IMR-90 (cell line): ENCODE results near the gene KIFBP. TPM values are rescaled to one million over a fixed set of nuclear protein-coding genes. Genes with fewer than 3 reads are reported as not detected.

Experiments used
- ATAC-seq: fragments of 200-7000 bp; cut with Tn5 transposase; 2 replicates; pipeline ENCODE4 v1.9.1; 2020; ENCODE audit warnings: low read depth, mild to moderate bottlenecking, moderate library complexity
- BruUV-seq: library from RNA; stranded (reverse); fragments of 400-500 nt; replicated peaks from 2 replicates; lab custom pipeline; 2021; lab: Mats Ljungman, UMichigan
- CTCF ChIA-PET: fragments of 300-600 bp; formaldehyde crosslinking; extraction: SDS; loops from one replicate; lab custom pipeline; 2021; ENCODE audit warnings: antibody characterized with exemption; lab: Yijun Ruan, JAX
- POLR2A ChIA-PET: fragments of 300-600 bp; sonication (Branson Sonifier 250); formaldehyde crosslinking; loops from one replicate; lab custom pipeline; 2022; ENCODE audit warnings: antibody characterized with exemption; ENCODE audit not compliant: unreplicated experiment; lab: Charles Lee
- DNase-seq: peaks from one replicate; pipeline ENCODE4 v3.0.0; 2013
- H2AFZ ChIP-seq: replicated peaks from 2 replicates; pipeline ENCODE3; 2013; ENCODE audit warnings: low read length, mild to moderate bottlenecking; ENCODE audit not compliant: poor library complexity
- H2AK5ac ChIP-seq: 2 replicates; pipeline ENCODE4 v1.6.1; 2013; ENCODE audit warnings: low read depth, low read length, inconsistent platforms
- H2AK9ac ChIP-seq: replicated peaks from 2 replicates; pipeline ENCODE3; 2013; ENCODE audit warnings: mild to moderate bottlenecking, low read depth, low read length, moderate library complexity; ENCODE audit not compliant: poor library complexity
- H2BK120ac ChIP-seq: 2 replicates; pipeline ENCODE4 v1.6.1; 2013; ENCODE audit warnings: low read depth, low read length, inconsistent platforms
- H2BK15ac ChIP-seq: 3 replicates; pipeline ENCODE4 v1.6.1; 2013; ENCODE audit warnings: low read depth, low read length, inconsistent platforms
- H2BK20ac ChIP-seq: 2 replicates; pipeline ENCODE4 v1.6.1; 2013; ENCODE audit warnings: low read depth, mild to moderate bottlenecking, inconsistent platforms, low read length, moderate library complexity
- H2BK5ac ChIP-seq: 2 replicates; pipeline ENCODE4 v1.6.1; 2013; ENCODE audit warnings: mild to moderate bottlenecking, low read depth, low read length, inconsistent platforms; ENCODE audit not compliant: poor library complexity, severe bottlenecking
- H3K14ac ChIP-seq: replicated peaks from 2 replicates; pipeline ENCODE4 v1.6.1; 2013; ENCODE audit warnings: low read depth, low read length, inconsistent platforms
- H3K18ac ChIP-seq: 2 replicates; pipeline ENCODE4 v1.6.1; 2013; ENCODE audit warnings: low read depth, low read length, control low read depth
- H3K23ac ChIP-seq: 2 replicates; pipeline ENCODE4 v1.6.1; 2013; ENCODE audit warnings: low read depth, low read length, inconsistent platforms
- H3K27ac ChIP-seq: 2 replicates; pipeline ENCODE4 v1.5.1; 2013; ENCODE audit warnings: mild to moderate bottlenecking, control low read depth, low read length; ENCODE audit not compliant: insufficient read depth
- H3K27me3 ChIP-seq: 2 replicates; pipeline ENCODE4 v1.6.1; 2013; ENCODE audit warnings: low read length; ENCODE audit not compliant: control insufficient read depth, insufficient read depth
- H3K36me3 ChIP-seq: 2 replicates; pipeline ENCODE4 v1.6.1; 2013; ENCODE audit warnings: low read length, mixed read lengths; ENCODE audit not compliant: control insufficient read depth, insufficient read depth
- H3K4ac ChIP-seq: 2 replicates; pipeline ENCODE4 v1.6.1; 2013; ENCODE audit warnings: low read depth, low read length, inconsistent platforms
- H3K4me1 ChIP-seq: 2 replicates; pipeline ENCODE4 v1.6.1; 2013; ENCODE audit warnings: low read length, mixed read lengths; ENCODE audit not compliant: control insufficient read depth, insufficient read depth
- H3K4me2 ChIP-seq: 2 replicates; pipeline ENCODE4 v1.6.1; 2013; ENCODE audit warnings: low read depth, mild to moderate bottlenecking, control low read depth, low read length, moderate library complexity
- H3K4me3 ChIP-seq: 2 replicates; pipeline ENCODE4 v1.5.1; 2013; ENCODE audit warnings: low read depth, mild to moderate bottlenecking, control low read depth, low read length, moderate library complexity; ENCODE audit not compliant: insufficient read depth
- H3K56ac ChIP-seq: 2 replicates; pipeline ENCODE4 v1.6.1; 2013; ENCODE audit warnings: low read length, inconsistent platforms; ENCODE audit not compliant: insufficient read depth; ENCODE audit errors: extremely low read depth
- H3K79me1 ChIP-seq, 2 experiments: 2 replicates each; pipeline ENCODE4 v1.6.1; 2013; ENCODE audit warnings: low read length in 2 of 2, inconsistent platforms in 1 of 2, low read depth in 1 of 2
- H3K9ac ChIP-seq: 2 replicates; pipeline ENCODE4 v1.6.1; 2013; ENCODE audit warnings: low read depth, low read length, control low read depth
- H3K9me1 ChIP-seq: 2 replicates; pipeline ENCODE4 v1.6.1; 2013; ENCODE audit warnings: low read length, inconsistent platforms; ENCODE audit not compliant: insufficient read depth
- H3K9me3 ChIP-seq: 2 replicates; pipeline ENCODE4 v1.6.1; 2013; ENCODE audit warnings: low read length; ENCODE audit not compliant: control insufficient read depth, insufficient read depth
- H4K20me1 ChIP-seq: 2 replicates; pipeline ENCODE4 v1.6.1; 2013; ENCODE audit warnings: low read length, inconsistent platforms; ENCODE audit not compliant: insufficient read depth
- H4K5ac ChIP-seq: 2 replicates; pipeline ENCODE4 v1.6.1; 2013; ENCODE audit warnings: mild to moderate bottlenecking, low read depth, low read length, control low read depth
- H4K8ac ChIP-seq, 2 experiments: 2 replicates each; pipeline ENCODE4 v1.6.1; 2013; ENCODE audit warnings: low read depth in 2 of 2, low read length in 2 of 2, control low read depth in 1 of 2, inconsistent platforms in 1 of 2
- H4K91ac ChIP-seq: 2 replicates; pipeline ENCODE4 v1.6.1; 2013; ENCODE audit warnings: low read depth, low read length, inconsistent platforms; ENCODE audit not compliant: insufficient read depth
- BHLHE40 ChIP-seq: fragments of 150-350 bp; IDR thresholded peaks from 2 replicates; pipeline ENCODE4 v1.6.1; 2016; ENCODE audit warnings: mild to moderate bottlenecking, low read depth, low read length
- CEBPB ChIP-seq: IDR thresholded peaks from 2 replicates; pipeline ENCODE4 v1.6.1; 2012; ENCODE audit warnings: low read depth, low read length, improper control_type of control experiment
- CHD1 ChIP-seq: IDR thresholded peaks from 2 replicates; pipeline ENCODE4 v1.6.1; 2012; ENCODE audit warnings: low read depth, low read length, improper control_type of control experiment
- FOS ChIP-seq: fragments of 150-350 bp; IDR thresholded peaks from 2 replicates; pipeline ENCODE4 v1.6.1; 2016; ENCODE audit warnings: low read depth, low read length
- MAFK ChIP-seq: IDR thresholded peaks from 2 replicates; pipeline ENCODE4 v1.6.1; 2012; ENCODE audit warnings: low read depth, low read length, improper control_type of control experiment
- MXI1 ChIP-seq: IDR thresholded peaks from 2 replicates; pipeline ENCODE4 v1.6.1; 2012; ENCODE audit warnings: low read depth, mild to moderate bottlenecking, low read length, moderate library complexity, borderline replicate concordance
- NFE2L2 ChIP-seq: fragments of 150-350 bp; IDR thresholded peaks from 2 replicates; pipeline ENCODE4 v1.6.1; 2016; ENCODE audit warnings: low read depth, mild to moderate bottlenecking, low read length
- RAD21 ChIP-seq: IDR thresholded peaks from 2 replicates; pipeline ENCODE4 v1.6.1; 2012; ENCODE audit warnings: low read length, improper control_type of control experiment
- RCOR1 ChIP-seq: IDR thresholded peaks from 2 replicates; pipeline ENCODE4 v1.6.1; 2012; ENCODE audit warnings: mild to moderate bottlenecking, low read length, improper control_type of control experiment; ENCODE audit not compliant: insufficient replicate concordance
- RFX5 ChIP-seq: IDR thresholded peaks from 2 replicates; pipeline ENCODE4 v1.8.0; 2012; ENCODE audit warnings: low read depth, mild to moderate bottlenecking, low read length, moderate library complexity
- WGBS, 2 experiments: methylation state at CpG; one replicate each; pipeline versions ENCODE4 v1.1.5 to v1.1.7; 2013; ENCODE audit warnings: missing lambda C conversion rate in 2 of 2; ENCODE audit not compliant: insufficient read length in 1 of 2; ENCODE audit errors: extremely low coverage in 2 of 2; 5-methylcytosine and 5-hydroxymethylcytosine counted together
- dilution Hi-C: fragments of 300-500 bp; cut with HindIII; formaldehyde crosslinking; loops from one replicate; pipeline ENCODE4 v1.14.3; 2018; ENCODE audit warnings: low sequenced_read_pairs; ENCODE audit not compliant: unreplicated experiment
- in situ Hi-C: fragments of 300-500 bp; cut with MboI; formaldehyde crosslinking; loops from 3 replicates; pipeline ENCODE4 v1.14.3; 2019; ENCODE audit warnings: low sequenced_read_pairs, inconsistent platforms, mixed read lengths
- intact Hi-C: fragments of 100-400 bp; cut with micrococcal nuclease; formaldehyde crosslinking; loops from 2 replicates; pipeline ENCODE4 v1.10.0; 2022
- polyA plus RNA-seq, 3 experiments: library from polyadenylated mRNA; depleted of rRNA; stranded (reverse); fragments of >200 nt; gene quantifications; 2 replicates each; pipeline ENCODE4 v1.2.3, GENCODE V29; 2012; ENCODE audit warnings: low replicate concordance in 1 of 3
- total RNA-seq: library from RNA; depleted of rRNA; stranded (reverse); fragments of >200 nt; gene quantifications from 2 replicates; pipeline ENCODE4 v1.2.3, GENCODE V29; 2012
- TF ChIP-seq, protein P1 (sequence below): conservative IDR thresholded peaks from 2 replicates; pipeline ENCODE4 v1.5.1; 2012; ENCODE audit warnings: mild to moderate bottlenecking, low read depth, low read length, improper control_type of control experiment
- TF ChIP-seq, protein P2 (sequence below): fragments of 150-350 bp; IDR thresholded peaks from 2 replicates; pipeline ENCODE4 v1.6.1; 2017; ENCODE audit warnings: mild to moderate bottlenecking, antibody characterized with exemption, low read length, low read depth

KIFBP gene
- total and polyA plus RNA-seq, 2 of the 4 experiments (the other 2 are of a cell fraction) = 30.6 to 51.3 TPM

DNA sequence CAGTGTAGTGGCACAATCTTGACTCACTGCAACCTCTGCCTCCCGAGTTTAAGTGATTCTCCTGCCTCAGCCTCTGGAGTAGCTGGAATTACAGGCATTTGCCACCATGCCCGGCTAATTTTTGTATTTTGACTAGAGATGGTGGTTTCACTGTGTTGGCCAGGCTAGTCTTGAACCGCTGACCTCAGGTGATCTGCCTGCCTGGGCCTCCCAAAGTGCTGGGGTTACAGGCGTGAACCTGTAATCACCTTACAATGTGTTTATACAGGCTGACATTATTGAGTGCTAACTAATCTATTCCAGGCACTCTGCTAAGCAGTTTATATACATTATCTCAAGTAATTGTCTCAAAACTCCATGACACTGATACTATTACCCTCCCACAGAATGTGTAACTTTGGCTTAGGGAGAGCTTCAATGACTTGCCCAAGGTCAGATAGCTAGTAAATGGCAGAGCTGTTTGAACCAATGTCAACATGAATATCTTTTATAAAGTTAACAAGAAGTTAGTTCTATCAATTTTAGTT is 36.8 kb downstream of the KIFBP start:
- in situ Hi-C loops (no loop called here), dilution Hi-C loops (no loop called here), intact Hi-C loops (no loop called here)
- H4K8ac ChIP-seq = no peak overlapping the region
- H2AK5ac ChIP-seq = no peak overlapping the region
- no peaks in the 10 kb centered on the region for H3K79me1 ChIP-seq
- ChIA-PET POLR2A (no interaction called here), CTCF (interaction anchor here (0.6 kb wide), 1 partner anchor 194 kb away, joined by 3 read pairs; no protein-coding TSS in a partner anchor)
- H3K4me1 ChIP-seq = peaks cover 3% of the 10 kb centered on the region; the same call in 1 of the 2 replicates
- ATAC-seq (no peak), DNase-seq (no peak)
- H4K5ac ChIP-seq = no peak overlapping the region
- H3K23ac ChIP-seq = no peak overlapping the region
- no peak overlapping the region for H2BK20ac ChIP-seq
- no peak overlapping the region for H3K9ac ChIP-seq
- H3K14ac ChIP-seq = no peak overlapping the region
- H2BK15ac ChIP-seq = no peak overlapping the region
- H3K36me3 ChIP-seq = no peaks in the 10 kb centered on the region
- H2AK9ac ChIP-seq = no peak overlapping the region
- BruUV-seq = no TSS peak
- no peak overlapping the region for H2AFZ ChIP-seq
- no peak overlapping the region for H3K56ac ChIP-seq
- H3K4me2 ChIP-seq = no peak overlapping the region
- no peaks in the 10 kb centered on the region for H4K20me1 ChIP-seq
- no peak overlapping the region for H4K91ac ChIP-seq
- no peak overlapping the region for H3K4ac ChIP-seq
- H3K27me3 ChIP-seq = no peaks in the 10 kb centered on the region
- no peak overlapping the region for H3K18ac ChIP-seq
- H3K4me3 ChIP-seq = no peak overlapping the region
- no peak overlapping the region for H2BK5ac ChIP-seq
- H3K9me3 ChIP-seq = no peaks in the 10 kb centered on the region
- WGBS, 2 experiments = no CpG with 5 or more reads among the region's 4 CpGs
- H2BK120ac ChIP-seq = no peak overlapping the region
- 0 out of 2 replicates have a peak, but pooled peaks cover 7% of the 10 kb centered on the region for H3K9me1 ChIP-seq
- TF ChIP-seq MXI1 (no peak), CHD1 (no peak), CEBPB (no peak), FOS (no peak), RCOR1 (no peak), RFX5 (no peak), BHLHE40 (no peak), MAFK (no peak), RAD21 (no peak), NFE2L2 (no peak)
- TF ChIP-seq, protein P1, sequence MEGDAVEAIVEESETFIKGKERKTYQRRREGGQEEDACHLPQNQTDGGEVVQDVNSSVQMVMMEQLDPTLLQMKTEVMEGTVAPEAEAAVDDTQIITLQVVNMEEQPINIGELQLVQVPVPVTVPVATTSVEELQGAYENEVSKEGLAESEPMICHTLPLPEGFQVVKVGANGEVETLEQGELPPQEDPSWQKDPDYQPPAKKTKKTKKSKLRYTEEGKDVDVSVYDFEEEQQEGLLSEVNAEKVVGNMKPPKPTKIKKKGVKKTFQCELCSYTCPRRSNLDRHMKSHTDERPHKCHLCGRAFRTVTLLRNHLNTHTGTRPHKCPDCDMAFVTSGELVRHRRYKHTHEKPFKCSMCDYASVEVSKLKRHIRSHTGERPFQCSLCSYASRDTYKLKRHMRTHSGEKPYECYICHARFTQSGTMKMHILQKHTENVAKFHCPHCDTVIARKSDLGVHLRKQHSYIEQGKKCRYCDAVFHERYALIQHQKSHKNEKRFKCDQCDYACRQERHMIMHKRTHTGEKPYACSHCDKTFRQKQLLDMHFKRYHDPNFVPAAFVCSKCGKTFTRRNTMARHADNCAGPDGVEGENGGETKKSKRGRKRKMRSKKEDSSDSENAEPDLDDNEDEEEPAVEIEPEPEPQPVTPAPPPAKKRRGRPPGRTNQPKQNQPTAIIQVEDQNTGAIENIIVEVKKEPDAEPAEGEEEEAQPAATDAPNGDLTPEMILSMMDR = no peak
- TF ChIP-seq, protein P2, sequence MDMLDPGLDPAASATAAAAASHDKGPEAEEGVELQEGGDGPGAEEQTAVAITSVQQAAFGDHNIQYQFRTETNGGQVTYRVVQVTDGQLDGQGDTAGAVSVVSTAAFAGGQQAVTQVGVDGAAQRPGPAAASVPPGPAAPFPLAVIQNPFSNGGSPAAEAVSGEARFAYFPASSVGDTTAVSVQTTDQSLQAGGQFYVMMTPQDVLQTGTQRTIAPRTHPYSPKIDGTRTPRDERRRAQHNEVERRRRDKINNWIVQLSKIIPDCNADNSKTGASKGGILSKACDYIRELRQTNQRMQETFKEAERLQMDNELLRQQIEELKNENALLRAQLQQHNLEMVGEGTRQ = no peak
- no peak overlapping the region for H3K27ac ChIP-seq
